Caco-2 (cell line): ENCODE data around the gene PCDHGA4. TPM values are rescaled to one million over a fixed set of nuclear protein-coding genes. Genes with fewer than 3 reads are reported as not detected.

Experiments used
- BruUV-seq: library from RNA; stranded (reverse); fragments of 400-500 nt; replicated peaks from 2 replicates; lab custom pipeline; 2021; lab: Mats Ljungman, UMichigan
- CTCF ChIA-PET: fragments of 300-600 bp; sonication (Branson Sonifier 250); formaldehyde crosslinking; loops from one replicate; lab custom pipeline; 2022; ENCODE audit warnings: antibody characterized with exemption; lab: Charles Lee
- POLR2A ChIA-PET: fragments of 300-600 bp; sonication (Branson Sonifier 250); formaldehyde crosslinking; loops from one replicate; lab custom pipeline; 2022; ENCODE audit warnings: antibody characterized with exemption; lab: Charles Lee
- DNase-seq, 2 experiments: peaks; one replicate each; pipeline versions ENCODE4 v3.0.0 to v3.0.0-alpha.2; 2020 to 2022
- H3K27me3 ChIP-seq: replicated peaks from 2 replicates; pipeline ENCODE4 v1.6.0; 2011; ENCODE audit warnings: low read length; ENCODE audit not compliant: control insufficient read depth, insufficient read depth
- H3K36me3 ChIP-seq: 2 replicates; pipeline ENCODE4 v1.5.1; 2011; ENCODE audit warnings: low read length; ENCODE audit not compliant: control insufficient read depth, insufficient read depth
- H3K4me1 ChIP-seq: fragments of 250-450 bp; sonication (Bioruptor Pico); 2 replicates; pipeline ENCODE4 v1.5.1; 2020; ENCODE audit warnings: mild to moderate bottlenecking
- H3K4me3 ChIP-seq: 2 replicates; pipeline ENCODE4 v1.5.1; 2011; ENCODE audit warnings: low read depth, mild to moderate bottlenecking, control low read depth, low read length
- H3K9me3 ChIP-seq: fragments of 250-450 bp; sonication (Bioruptor Pico); 2 replicates; pipeline ENCODE4 v1.5.1; 2020; ENCODE audit warnings: mild to moderate bottlenecking, moderate library complexity
- H3K27ac Mint-ChIP-seq: one replicate; pipeline ENCODE4 v1.8.0; 2022; ENCODE audit warnings: mixed read lengths; ENCODE audit not compliant: unreplicated experiment
- H3K27me3 Mint-ChIP-seq: one replicate; pipeline ENCODE4 v1.8.0; 2022; ENCODE audit warnings: mixed read lengths; ENCODE audit not compliant: insufficient read depth, unreplicated experiment
- H3K36me3 Mint-ChIP-seq: one replicate; pipeline ENCODE4 v1.8.0; 2022; ENCODE audit warnings: mild to moderate bottlenecking, mixed read lengths; ENCODE audit not compliant: insufficient read depth, unreplicated experiment
- H3K4me1 Mint-ChIP-seq: one replicate; pipeline ENCODE4 v1.8.0; 2022; ENCODE audit warnings: low read depth, mixed read lengths; ENCODE audit not compliant: unreplicated experiment
- H3K4me3 Mint-ChIP-seq: one replicate; pipeline ENCODE4 v1.8.0; 2022; ENCODE audit warnings: mild to moderate bottlenecking, moderate library complexity, mixed read lengths; ENCODE audit not compliant: unreplicated experiment
- H3K9me3 Mint-ChIP-seq: one replicate; pipeline ENCODE4 v1.8.0; 2022; ENCODE audit warnings: mixed read lengths; ENCODE audit not compliant: unreplicated experiment
- intact Hi-C: fragments of 100-400 bp; cut with micrococcal nuclease; formaldehyde crosslinking; loops from one replicate; pipeline ENCODE4 v1.10.0; 2022; ENCODE audit not compliant: unreplicated experiment
- total RNA-seq: library from RNA; stranded (reverse); gene quantifications from 2 replicates; pipeline ENCODE4 v1.2.3, GENCODE V29; 2022
- TF ChIP-seq, protein P1 (sequence below), 2 experiments: fragments of 200-600 bp in 1 of 2; IDR thresholded peaks; 1 replicate in 1 of 2; 2 replicates in 1 of 2; pipeline versions ENCODE4 v1.5.1 to v1.8.0; 2011 to 2022; ENCODE audit warnings: antibody characterized with exemption in 1 of 2, control low read depth in 1 of 2, inconsistent platforms in 1 of 2, low read depth in 1 of 2, low read length in 1 of 2, mild to moderate bottlenecking in 1 of 2, moderate library complexity in 1 of 2; ENCODE audit not compliant: insufficient read depth in 1 of 2, severe bottlenecking in 1 of 2, unreplicated experiment in 1 of 2

Gene PCDHGA4
- total RNA-seq, 1 experiment from 2014 or later, result 0.54 TPM

DNA sequence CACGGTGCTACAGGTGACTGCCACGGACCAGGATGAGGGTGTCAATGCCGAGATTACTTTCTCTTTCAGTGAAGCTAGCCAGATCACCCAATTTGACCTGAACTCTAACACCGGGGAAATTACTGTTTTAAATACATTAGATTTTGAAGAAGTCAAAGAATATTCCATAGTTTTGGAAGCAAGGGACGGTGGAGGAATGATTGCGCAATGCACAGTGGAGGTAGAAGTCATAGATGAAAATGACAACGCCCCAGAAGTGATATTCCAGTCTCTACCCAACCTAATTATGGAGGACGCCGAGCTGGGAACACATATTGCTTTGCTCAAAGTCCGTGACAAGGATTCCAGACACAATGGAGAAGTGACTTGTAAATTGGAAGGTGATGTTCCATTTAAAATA lies 33.8 kb downstream of the PCDHGA4 start:
- Mint-ChIP-seq H3K4me3 (no peak overlapping the region), H3K36me3 (no peaks in the 10 kb centered on the region), H3K27ac (no peak overlapping the region), H3K27me3 (no peaks in the 10 kb centered on the region), H3K9me3 (peaks cover 19% of the 10 kb centered on the region), H3K4me1 (no peaks in the 10 kb centered on the region)
- no TSS peak for BruUV-seq
- no peak for DNase-seq
- Histone ChIP-seq H3K4me1 (no peaks in the 10 kb centered on the region), H3K27me3 (no peaks in the 10 kb centered on the region), H3K36me3 (no peaks in the 10 kb centered on the region), H3K4me3 (no peak overlapping the region), H3K9me3 (no peaks in the 10 kb centered on the region)
- CTCF ChIA-PET, result interaction anchor here (0.8 kb wide), 1 partner anchor 9 kb away, joined by 3 read pairs; the partner anchor contains the start of gene PCDHGB5
- POLR2A ChIA-PET, result no interaction called here
- intact Hi-C loops, result no loop called here
- TF ChIP-seq, protein P1, sequence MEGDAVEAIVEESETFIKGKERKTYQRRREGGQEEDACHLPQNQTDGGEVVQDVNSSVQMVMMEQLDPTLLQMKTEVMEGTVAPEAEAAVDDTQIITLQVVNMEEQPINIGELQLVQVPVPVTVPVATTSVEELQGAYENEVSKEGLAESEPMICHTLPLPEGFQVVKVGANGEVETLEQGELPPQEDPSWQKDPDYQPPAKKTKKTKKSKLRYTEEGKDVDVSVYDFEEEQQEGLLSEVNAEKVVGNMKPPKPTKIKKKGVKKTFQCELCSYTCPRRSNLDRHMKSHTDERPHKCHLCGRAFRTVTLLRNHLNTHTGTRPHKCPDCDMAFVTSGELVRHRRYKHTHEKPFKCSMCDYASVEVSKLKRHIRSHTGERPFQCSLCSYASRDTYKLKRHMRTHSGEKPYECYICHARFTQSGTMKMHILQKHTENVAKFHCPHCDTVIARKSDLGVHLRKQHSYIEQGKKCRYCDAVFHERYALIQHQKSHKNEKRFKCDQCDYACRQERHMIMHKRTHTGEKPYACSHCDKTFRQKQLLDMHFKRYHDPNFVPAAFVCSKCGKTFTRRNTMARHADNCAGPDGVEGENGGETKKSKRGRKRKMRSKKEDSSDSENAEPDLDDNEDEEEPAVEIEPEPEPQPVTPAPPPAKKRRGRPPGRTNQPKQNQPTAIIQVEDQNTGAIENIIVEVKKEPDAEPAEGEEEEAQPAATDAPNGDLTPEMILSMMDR (IDR thresholded peaks at IDR 0.05; ENCODE audit: insufficient read depth in 1 of 2, low read depth in 1 of 2, low read length in 1 of 2, severe bottlenecking in 1 of 2, unreplicated experiment in 1 of 2), result no peak

- Mint-ChIP-seq H3K36me3 (no peaks in the 10 kb centered on the region), H3K27me3 (no peaks in the 10 kb centered on the region), H3K4me1 (no peaks in the 10 kb centered on the region), H3K27ac (no peak overlapping the region), H3K9me3 (peaks cover 19% of the 10 kb centered on the region), H3K4me3 (no peak overlapping the region)
- no peaks in the 10 kb centered on the region for H3K36me3 ChIP-seq
- BruUV-seq, result no TSS peak
- no peak for DNase-seq
- TF ChIP-seq, protein P1 (IDR thresholded peaks at IDR 0.05; ENCODE audit: insufficient read depth in 1 of 2, low read depth in 1 of 2, low read length in 1 of 2, severe bottlenecking in 1 of 2, unreplicated experiment in 1 of 2), result no peak
- H3K4me3 ChIP-seq, result no peak overlapping the region
- intact Hi-C loops, result no loop called here
- H3K27me3 ChIP-seq, result no peaks in the 10 kb centered on the region
- ChIA-PET CTCF (interaction anchor here (0.8 to 1.5 kb wide), 2 partner anchors 8 to 175 kb away, joined by 3 to 5 read pairs; partner anchors contain the start of gene PCDHGB5), POLR2A (no interaction called here)
- no peaks in the 10 kb centered on the region for H3K4me1 ChIP-seq
- no peaks in the 10 kb centered on the region for H3K9me3 ChIP-seq
These were observed 34.6 kb downstream of the PCDHGA4 start for GRCh38 chr5:141389153-141390042.

DNA sequence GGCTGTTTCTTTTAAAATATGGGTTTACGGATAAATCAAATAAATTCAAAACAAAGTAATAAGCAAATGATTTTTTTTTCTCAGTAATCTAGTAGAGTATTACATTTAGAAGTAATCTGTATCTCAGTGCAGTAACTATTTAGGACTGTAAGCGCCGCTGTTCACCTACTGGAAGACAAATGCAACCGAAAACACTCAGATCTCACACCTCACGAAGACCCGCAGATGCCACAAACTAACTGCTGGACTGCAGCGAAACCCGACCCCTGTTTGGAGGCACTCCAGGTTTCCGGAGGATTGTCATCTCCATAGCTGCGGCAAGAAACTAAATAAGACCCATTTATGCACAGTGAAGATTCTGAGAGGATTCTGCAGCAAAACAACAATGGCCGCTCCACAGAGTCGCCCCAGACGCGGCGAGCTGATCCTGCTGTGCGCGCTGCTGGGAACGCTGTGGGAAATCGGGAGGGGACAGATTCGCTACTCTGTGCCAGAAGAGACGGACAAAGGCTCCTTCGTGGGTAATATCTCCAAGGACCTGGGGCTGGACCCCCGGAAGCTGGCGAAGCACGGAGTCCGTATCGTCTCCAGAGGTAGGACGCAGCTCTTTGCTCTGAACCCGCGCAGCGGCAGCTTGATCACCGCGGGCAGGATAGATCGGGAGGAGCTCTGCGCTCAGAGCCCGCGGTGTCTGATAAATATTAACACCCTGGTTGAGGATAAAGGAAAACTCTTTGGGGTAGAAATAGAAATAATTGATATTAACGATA lies 37.8 kb downstream of the PCDHGA4 start, which contains the start of gene PCDHGA8:
Gene PCDHGA8 (plus strand): TSS at position 205 of the 770 bp plus-strand sequence. CDS start 181 bp downstream, at position 386.
- CTCF ChIA-PET, result no interaction called here
- Histone ChIP-seq H3K4me3 (no peak within 1 kb of the TSS), H3K36me3 (no peaks in the 10 kb centered on the region), H3K27me3 (no peaks in the 10 kb centered on the region), H3K9me3 (no peaks in the 10 kb centered on the region), H3K4me1 (no peaks in the 10 kb centered on the region)
- Mint-ChIP-seq H3K27ac (no peak within 1 kb of the TSS), H3K27me3 (no peaks in the 10 kb centered on the region), H3K36me3 (no peaks in the 10 kb centered on the region), H3K4me3 (no peak within 1 kb of the TSS), H3K4me1 (no peaks in the 10 kb centered on the region), H3K9me3 (peaks cover 19% of the 10 kb centered on the region)
- BruUV-seq, result no TSS peak
- intact Hi-C loops, result no loop called here
- no peak for DNase-seq
- TF ChIP-seq, protein P1 (IDR thresholded peaks at IDR 0.05; ENCODE audit: insufficient read depth in 1 of 2, low read depth in 1 of 2, low read length in 1 of 2, severe bottlenecking in 1 of 2, unreplicated experiment in 1 of 2), result peak in 1 of 2 experiments; percentile 3
- POLR2A ChIA-PET, result no interaction called here
